ENCODE data around the gene LKAAEAR1.
A peak's percentile ranks its signal among the peaks of the same experiment; 100 is the strongest.

Gene LKAAEAR1

GRCh38 chr20:64073476-64074183 lies 10.6 kb downstream of the LKAAEAR1 start:
- DNase-seq (ENCODE audit: low spot score), result no peak
- ChIA-PET CTCF (interaction anchor here (0.6 to 3.6 kb wide), 6 partner anchors 8 to 203 kb away, joined by 3 to 18 read pairs (median 6); partner anchors contain the start of gene LKAAEAR1), POLR2A (ENCODE audit: low non-redundant PET) (no interaction called here)
- no peak for TF ChIP-seq CTCF (conservative IDR thresholded peaks at IDR 0.05; ENCODE audit: low read depth)
- H3K27ac ChIP-seq, result peak overlapping the region; percentile 47

DNA sequence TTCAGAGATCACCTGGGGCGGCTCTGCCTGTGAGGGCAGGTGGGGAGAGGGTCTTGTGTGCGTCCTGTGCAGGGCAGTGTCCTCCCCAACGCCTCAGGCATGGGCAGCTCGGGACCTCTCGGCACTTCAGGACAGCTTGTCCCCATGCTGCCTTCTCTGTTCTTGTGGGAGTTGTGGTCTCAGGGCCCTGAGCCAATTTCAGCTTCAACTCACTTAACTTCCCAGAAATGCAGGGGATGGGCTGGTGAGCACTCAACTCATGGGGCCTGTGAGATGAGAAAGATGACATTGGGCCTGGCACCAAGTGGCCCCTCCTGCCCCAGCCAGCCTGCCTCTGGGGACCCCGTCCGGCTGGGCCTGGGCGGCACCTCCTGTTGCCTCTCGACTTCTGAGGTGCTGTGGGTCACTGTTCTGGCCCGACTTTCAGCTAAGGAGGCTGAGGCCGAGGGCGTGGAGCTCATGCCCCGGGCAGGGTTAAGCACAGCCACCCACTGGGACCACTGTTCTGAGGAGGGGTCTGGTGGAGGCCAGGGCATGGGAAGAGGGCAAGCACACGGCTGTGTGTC lies 11.6 kb downstream of the LKAAEAR1 start:
- POLR2A ChIA-PET (ENCODE audit: low non-redundant PET), result no interaction called here
- H3K27ac ChIP-seq, result peak overlapping the region; percentile 47
- TF ChIP-seq CTCF (conservative IDR thresholded peaks at IDR 0.05; ENCODE audit: low read depth), result no peak
- CTCF ChIA-PET, result interaction anchor here (0.8 to 3.6 kb wide), 5 partner anchors 9 to 34 kb away, joined by 3 to 18 read pairs (median 5); partner anchors contain the start of gene LKAAEAR1
- DNase-seq (ENCODE audit: low spot score), result no peak

DNA sequence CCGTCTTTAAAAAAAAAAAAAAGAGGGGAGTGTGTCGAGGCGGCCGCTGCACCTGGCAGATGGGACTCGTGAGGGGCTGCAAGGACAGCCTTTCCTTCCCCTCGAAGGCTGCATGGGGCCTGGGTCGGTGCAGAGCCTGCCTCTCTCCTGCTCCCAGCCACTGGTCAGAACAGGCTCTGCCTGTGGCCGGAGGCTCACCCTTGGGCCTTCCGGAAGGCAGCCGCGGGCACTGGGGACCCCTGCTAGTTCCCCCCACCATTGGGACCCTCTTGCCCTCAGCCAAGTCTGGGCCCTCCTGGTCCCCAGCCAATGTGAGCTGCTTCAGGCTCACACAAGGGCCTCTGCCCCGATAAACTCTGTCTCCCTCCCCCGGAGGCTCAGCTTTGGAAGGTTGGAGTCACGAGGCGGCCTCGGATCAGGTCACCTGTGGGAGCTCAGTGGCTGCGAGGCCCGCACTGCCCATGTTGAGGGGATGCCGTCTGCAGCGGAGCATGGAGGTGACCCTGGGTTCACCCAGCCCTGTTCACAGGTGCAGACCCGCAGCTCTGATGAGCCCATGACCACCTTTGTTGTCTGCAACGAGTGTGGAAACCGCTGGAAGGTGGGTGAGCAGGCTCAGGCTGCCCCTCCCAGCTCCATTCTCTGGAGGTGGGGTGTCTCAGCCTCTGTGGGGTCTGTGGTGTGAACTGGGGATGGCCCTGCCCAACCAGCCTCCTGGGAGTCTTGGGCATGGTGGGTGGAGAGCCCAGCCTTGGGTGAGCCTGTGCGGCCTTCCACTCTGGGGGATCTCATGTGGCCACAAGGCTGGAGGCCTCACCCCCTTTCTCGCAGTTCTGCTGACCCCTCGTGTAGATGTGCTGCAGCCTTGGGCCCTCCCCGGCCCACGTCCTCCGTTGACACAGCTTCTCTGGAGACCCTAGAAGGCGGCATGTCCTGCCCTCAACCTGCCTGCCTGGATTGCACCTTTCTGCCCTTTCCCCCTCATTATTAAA lies 12.6 kb downstream of the LKAAEAR1 start:
- no peak for DNase-seq (ENCODE audit: low spot score)
- ChIA-PET POLR2A (ENCODE audit: low non-redundant PET) (interaction anchor here (0.5 kb wide), 1 partner anchor 64 kb away, joined by 4 read pairs; no protein-coding TSS in a partner anchor), CTCF (interaction anchor here (0.7 to 3.6 kb wide), 6 partner anchors 10 to 459 kb away, joined by 3 to 18 read pairs (median 4); partner anchors contain the start of gene LKAAEAR1)
- TF ChIP-seq CTCF (conservative IDR thresholded peaks at IDR 0.05; ENCODE audit: low read depth), result no peak
- H3K27ac ChIP-seq, result peak overlapping the region; percentile 47

GRCh38 chr20:64070244-64070993 lies 13.8 kb downstream of the LKAAEAR1 start:
- CTCF ChIA-PET, result interaction anchor here (0.6 to 2.8 kb wide), 12 partner anchors 10 to 51 kb away, joined by 3 to 38 read pairs (median 4); partner anchors contain the start of genes OPRL1 and RGS19
- TF ChIP-seq CTCF (conservative IDR thresholded peaks at IDR 0.05; ENCODE audit: low read depth), result no peak
- no peak for DNase-seq (ENCODE audit: low spot score)
- no peak overlapping the region for H3K27ac ChIP-seq
- POLR2A ChIA-PET (ENCODE audit: low non-redundant PET), result no interaction called here

GRCh38 chr20:64069614-64070243 lies 14.5 kb downstream of the LKAAEAR1 start:
- DNase-seq (ENCODE audit: low spot score), result peak; percentile 72
- peak; percentile 95 for TF ChIP-seq CTCF (conservative IDR thresholded peaks at IDR 0.05; ENCODE audit: low read depth)
- ChIA-PET CTCF (interaction anchor here (0.6 to 2.8 kb wide), 14 partner anchors 10 to 159 kb away, joined by 3 to 38 read pairs (median 4); partner anchors contain the start of genes LKAAEAR1, OPRL1 and RGS19), POLR2A (ENCODE audit: low non-redundant PET) (no interaction called here)
- H3K27ac ChIP-seq, result no peak overlapping the region

All from RWPE1 (cell line).